HEK293 (cell line): ENCODE data around the gene VEZT.

ENCODE experiments used
- CTCF ChIA-PET: fragments of 350-600 bp; formaldehyde crosslinking; extraction: SDS; loops from one replicate; lab custom pipeline; 2021; ENCODE audit warnings: antibody characterized with exemption; lab: Yijun Ruan, JAX
- POLR2A ChIA-PET: fragments of 300-600 bp; formaldehyde crosslinking; extraction: SDS; loops from one replicate; lab custom pipeline; 2020; ENCODE audit warnings: antibody characterized with exemption, inconsistent platforms; lab: Yijun Ruan, JAX
- H3K27ac ChIP-seq: fragments of 200-500 bp; sonication (Bioruptor generic); 2 replicates; pipeline ENCODE4 v1.5.1; 2014; ENCODE audit warnings: low read depth, low read length, control low read depth, inconsistent platforms; ENCODE audit errors: extremely low read depth
- H3K36me3 ChIP-seq, 2 experiments: fragments of 200-500 bp in 1 of 2; sonication (Bioruptor generic) in 1 of 2; 1 replicate in 1 of 2; 2 replicates in 1 of 2; pipeline ENCODE4 v1.5.1; 2014 to 2017; ENCODE audit warnings: inconsistent platforms in 2 of 2, low read length in 2 of 2; ENCODE audit not compliant: control insufficient read depth in 2 of 2, insufficient read depth in 1 of 2
- H3K4me1 ChIP-seq: fragments of 200-500 bp; sonication (Bioruptor generic); 2 replicates; pipeline ENCODE4 v1.5.1; 2014; ENCODE audit warnings: mild to moderate bottlenecking, low read length, inconsistent platforms; ENCODE audit not compliant: control insufficient read depth, insufficient read depth
- H3K4me3 ChIP-seq: 2 replicates; pipeline ENCODE4 v1.5.1; 2011; ENCODE audit warnings: low read depth, mild to moderate bottlenecking, control low read depth, low read length, moderate library complexity
- H3K9me3 ChIP-seq: fragments of 200-500 bp; sonication (Bioruptor generic); 2 replicates; pipeline ENCODE4 v1.5.1; 2014; ENCODE audit warnings: low read depth, low read length, inconsistent platforms; ENCODE audit not compliant: control insufficient read depth, insufficient read depth
- GLIS2 ChIP-seq: fragments of 450-650 bp; formaldehyde crosslinking; IDR thresholded peaks from 2 replicates; pipeline ENCODE4 v1.5.1; 2016; ENCODE audit warnings: missing biosample characterization, missing genetic modification characterization
- KLF7 ChIP-seq: fragments of 450-650 bp; formaldehyde crosslinking; IDR thresholded peaks from 2 replicates; pipeline ENCODE4 v1.5.1; 2016; ENCODE audit warnings: missing biosample characterization, missing genetic modification characterization, borderline replicate concordance
- RBAK ChIP-seq: fragments of 450-650 bp; formaldehyde crosslinking; IDR thresholded peaks from 2 replicates; pipeline ENCODE4 v1.5.1; 2016; ENCODE audit warnings: missing biosample characterization, missing genetic modification characterization
- TRIM28 ChIP-seq: IDR thresholded peaks from 2 replicates; pipeline ENCODE4 v1.6.1; 2011; ENCODE audit warnings: low read length, control low read depth, borderline replicate concordance
- ZBTB44 ChIP-seq: fragments of 450-650 bp; IDR thresholded peaks from 2 replicates; pipeline ENCODE4 v1.5.1; 2018; ENCODE audit warnings: missing biosample characterization, mild to moderate bottlenecking, missing genetic modification characterization
- ZFP37 ChIP-seq: fragments of 450-650 bp; formaldehyde crosslinking; IDR thresholded peaks from 2 replicates; pipeline ENCODE4 v1.5.1; 2016; ENCODE audit warnings: missing biosample characterization, missing genetic modification characterization
- ZNF121 ChIP-seq: fragments of 450-650 bp; formaldehyde crosslinking; IDR thresholded peaks from 2 replicates; pipeline ENCODE4 v1.5.1; 2016; ENCODE audit warnings: missing biosample characterization, missing genetic modification characterization
- ZNF18 ChIP-seq: fragments of 450-650 bp; formaldehyde crosslinking; IDR thresholded peaks from 2 replicates; pipeline ENCODE4 v1.5.1; 2016; ENCODE audit warnings: missing biosample characterization, missing genetic modification characterization
- ZNF248 ChIP-seq: fragments of 450-650 bp; formaldehyde crosslinking; IDR thresholded peaks from 2 replicates; pipeline ENCODE4 v1.5.1; 2017; ENCODE audit warnings: missing biosample characterization, missing genetic modification characterization
- ZNF311 ChIP-seq: fragments of 450-650 bp; formaldehyde crosslinking; IDR thresholded peaks from 2 replicates; pipeline ENCODE4 v1.5.1; 2017; ENCODE audit warnings: missing biosample characterization, missing genetic modification characterization, borderline replicate concordance
- ZNF391 ChIP-seq: fragments of 450-650 bp; formaldehyde crosslinking; IDR thresholded peaks from 2 replicates; pipeline ENCODE4 v1.5.1; 2016; ENCODE audit warnings: low read depth, missing biosample characterization, missing genetic modification characterization, borderline replicate concordance
- ZNF398 ChIP-seq: fragments of 450-650 bp; formaldehyde crosslinking; IDR thresholded peaks from 2 replicates; pipeline ENCODE4 v1.5.1; 2017; ENCODE audit warnings: missing biosample characterization, missing genetic modification characterization
- ZNF404 ChIP-seq: fragments of 450-650 bp; formaldehyde crosslinking; IDR thresholded peaks from 2 replicates; pipeline ENCODE4 v1.5.1; 2017; ENCODE audit warnings: missing biosample characterization, missing genetic modification characterization
- ZNF433 ChIP-seq: fragments of 450-650 bp; formaldehyde crosslinking; IDR thresholded peaks from 2 replicates; pipeline ENCODE4 v1.5.1; 2016; ENCODE audit warnings: missing biosample characterization, missing genetic modification characterization, low read depth
- ZNF580 ChIP-seq: fragments of 450-650 bp; formaldehyde crosslinking; IDR thresholded peaks from 2 replicates; pipeline ENCODE4 v1.5.1; 2016; ENCODE audit warnings: missing biosample characterization, missing genetic modification characterization
- ZNF623 ChIP-seq: fragments of 450-650 bp; formaldehyde crosslinking; IDR thresholded peaks from 2 replicates; pipeline ENCODE4 v1.5.1; 2016; ENCODE audit warnings: missing biosample characterization, missing genetic modification characterization
- ZNF658 ChIP-seq: fragments of 450-650 bp; formaldehyde crosslinking; IDR thresholded peaks from 2 replicates; pipeline ENCODE4; 2016; ENCODE audit warnings: missing biosample characterization, missing genetic modification characterization
- ZNF692 ChIP-seq: fragments of 450-650 bp; formaldehyde crosslinking; IDR thresholded peaks from 2 replicates; pipeline ENCODE4 v1.5.1; 2016; ENCODE audit warnings: missing biosample characterization, missing genetic modification characterization
- ZNF701 ChIP-seq: fragments of 450-650 bp; formaldehyde crosslinking; IDR thresholded peaks from 2 replicates; pipeline ENCODE4 v1.5.1; 2016; ENCODE audit warnings: missing biosample characterization, missing genetic modification characterization
- ZNF768 ChIP-seq: fragments of 450-650 bp; formaldehyde crosslinking; IDR thresholded peaks from 2 replicates; pipeline ENCODE4 v1.5.1; 2018; ENCODE audit warnings: missing biosample characterization, mild to moderate bottlenecking, missing genetic modification characterization

VEZT gene

GRCh38 chr12:95241761-95242506, 24.3 kb downstream of the VEZT start:
- H3K9me3 ChIP-seq = no peaks in the 10 kb centered on the region
- peaks cover 12% of the 10 kb centered on the region for H3K4me1 ChIP-seq
- CTCF ChIA-PET = interaction anchor here (1.1 kb wide), 1 partner anchor 9 kb away, joined by 3 read pairs; no protein-coding TSS in a partner anchor
- H3K4me3 ChIP-seq = no peak overlapping the region
- POLR2A ChIA-PET = no interaction called here
- no peak overlapping the region for H3K27ac ChIP-seq
- TF ChIP-seq TRIM28 (no peak), ZNF121 (tag by site-specific recombination) (peak; percentile 82)
- H3K36me3 ChIP-seq = peaks cover 8 to 14% of the 10 kb centered on the region in 2 experiments; a peak in 2 of 3 replicates

GRCh38 chr12:95243497-95244183, 26.0 kb downstream of the VEZT start:
- Histone ChIP-seq H3K9me3 (no peaks in the 10 kb centered on the region), H3K36me3 (peaks cover 8 to 14% of the 10 kb centered on the region in 2 experiments; a peak in 2 of 3 replicates), H3K27ac (no peak overlapping the region), H3K4me3 (no peak overlapping the region), H3K4me1 (peaks cover 15% of the 10 kb centered on the region)
- ChIA-PET POLR2A (no interaction called here), CTCF (interaction anchor here (0.7 to 1.0 kb wide), 2 partner anchors 12 to 254 kb away, joined by 3 to 4 read pairs; no protein-coding TSS in a partner anchor)
- TF ChIP-seq KLF7 (tag by site-specific recombination) = no peak
- TF ChIP-seq ZNF658 = no peak
- no peak for TF ChIP-seq ZNF580 (tag by site-specific recombination)
- TF ChIP-seq ZNF391 = no peak
- TF ChIP-seq ZNF248 (tag by site-specific recombination) = no peak
- TF ChIP-seq ZNF311 (tag by site-specific recombination) = no peak
- TF ChIP-seq ZBTB44 (tag by site-specific recombination) = no peak
- no peak for TF ChIP-seq ZNF404 (tag by site-specific recombination)
- no peak for TF ChIP-seq TRIM28
- TF ChIP-seq ZNF398 (tag by site-specific recombination) = no peak
- TF ChIP-seq GLIS2 (tag by site-specific recombination) = no peak
- no peak for TF ChIP-seq ZNF623 (tag by site-specific recombination)
- no peak for TF ChIP-seq RBAK (tag by site-specific recombination)
- no peak for TF ChIP-seq ZNF701 (tag by site-specific recombination)
- no peak for TF ChIP-seq ZNF433 (tag by site-specific recombination)

- POLR2A ChIA-PET = no interaction called here
- CTCF ChIA-PET = interaction anchor here (1.0 kb wide), 1 partner anchor 13 kb away, joined by 3 read pairs; no protein-coding TSS in a partner anchor
- Histone ChIP-seq H3K4me3 (no peak overlapping the region), H3K27ac (no peak overlapping the region), H3K9me3 (no peaks in the 10 kb centered on the region), H3K36me3 (peaks cover 8 to 14% of the 10 kb centered on the region in 2 experiments; a peak in 2 of 3 replicates), H3K4me1 (peaks cover 16% of the 10 kb centered on the region)
- TF ChIP-seq ZNF768 (tag by site-specific recombination) = no peak
- no peak for TF ChIP-seq ZFP37 (tag by site-specific recombination)
- peak; percentile 80 for TF ChIP-seq ZNF18 (tag by site-specific recombination)
- TF ChIP-seq ZNF692 (tag by site-specific recombination) = no peak
These were observed 26.7 kb downstream of the VEZT start for GRCh38 chr12:95244350-95244749.
